NB4 (cell line): ENCODE measurements around the gene DEAF1.

Source experiments
- MAX ChIP-seq: IDR thresholded peaks from 2 replicates; pipeline ENCODE4 v1.6.1; 2011; ENCODE audit warnings: low read depth, low read length
- MYC ChIP-seq: IDR thresholded peaks from 2 replicates; pipeline ENCODE4 v1.6.1; 2011; ENCODE audit warnings: low read depth, low read length
- POLR2A ChIP-seq: IDR thresholded peaks from 2 replicates; pipeline ENCODE4 v1.6.1; 2011; ENCODE audit warnings: mild to moderate bottlenecking; ENCODE audit not compliant: insufficient read length; ENCODE audit errors: extremely low read depth
- TF ChIP-seq, protein P1 (sequence below): IDR thresholded peaks from one replicate; pipeline ENCODE4 v1.5.1; 2012; ENCODE audit warnings: low read depth, low read length

- TF ChIP-seq, protein P1, sequence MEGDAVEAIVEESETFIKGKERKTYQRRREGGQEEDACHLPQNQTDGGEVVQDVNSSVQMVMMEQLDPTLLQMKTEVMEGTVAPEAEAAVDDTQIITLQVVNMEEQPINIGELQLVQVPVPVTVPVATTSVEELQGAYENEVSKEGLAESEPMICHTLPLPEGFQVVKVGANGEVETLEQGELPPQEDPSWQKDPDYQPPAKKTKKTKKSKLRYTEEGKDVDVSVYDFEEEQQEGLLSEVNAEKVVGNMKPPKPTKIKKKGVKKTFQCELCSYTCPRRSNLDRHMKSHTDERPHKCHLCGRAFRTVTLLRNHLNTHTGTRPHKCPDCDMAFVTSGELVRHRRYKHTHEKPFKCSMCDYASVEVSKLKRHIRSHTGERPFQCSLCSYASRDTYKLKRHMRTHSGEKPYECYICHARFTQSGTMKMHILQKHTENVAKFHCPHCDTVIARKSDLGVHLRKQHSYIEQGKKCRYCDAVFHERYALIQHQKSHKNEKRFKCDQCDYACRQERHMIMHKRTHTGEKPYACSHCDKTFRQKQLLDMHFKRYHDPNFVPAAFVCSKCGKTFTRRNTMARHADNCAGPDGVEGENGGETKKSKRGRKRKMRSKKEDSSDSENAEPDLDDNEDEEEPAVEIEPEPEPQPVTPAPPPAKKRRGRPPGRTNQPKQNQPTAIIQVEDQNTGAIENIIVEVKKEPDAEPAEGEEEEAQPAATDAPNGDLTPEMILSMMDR: no peak
- TF ChIP-seq MAX: no peak
- TF ChIP-seq POLR2A: no peak
- TF ChIP-seq MYC: no peak
These were observed 41.2 kb downstream of the DEAF1 start for GRCh38 chr11:653837-654236.
